HG03064 (cell line): ENCODE measurements around the gene RIPK4.
"Not testable (repeated sequence)": the region's sequence is repeated elsewhere in the genome, so short reads cannot be mapped to it uniquely, and the experiment has no call there.

Experiments
- ATAC-seq: cut with Tn5 transposase; IDR thresholded peaks from one replicate; pipeline ENCODE4 v1.9.1; 2021; ENCODE audit warnings: low read depth; ENCODE audit not compliant: unreplicated experiment

Gene RIPK4

GRCh38 chr21:41796476-41797080, 29.7 kb upstream of the RIPK4 start:
- no peak for ATAC-seq

DNA sequence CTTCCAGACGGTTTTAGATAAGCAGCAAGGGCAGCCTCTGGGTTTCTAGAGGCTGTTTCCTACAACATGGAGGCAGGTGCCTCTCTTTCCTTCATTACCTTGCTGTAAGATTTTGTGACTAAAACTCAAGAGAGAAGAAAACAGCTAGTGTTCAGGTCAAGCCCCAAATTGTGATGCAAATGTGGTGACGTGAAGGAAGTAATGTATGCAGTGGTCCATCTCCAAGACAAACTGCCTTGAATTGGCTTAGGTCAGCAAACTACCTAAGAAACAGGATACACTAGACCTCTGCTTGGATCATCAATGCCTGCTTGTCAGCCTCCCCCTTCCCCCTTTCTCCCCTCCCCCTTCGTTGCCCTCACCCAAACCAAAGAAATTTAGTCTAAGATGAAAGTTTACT, 28.9 kb upstream of the RIPK4 start:
- ATAC-seq: no peak

DNA sequence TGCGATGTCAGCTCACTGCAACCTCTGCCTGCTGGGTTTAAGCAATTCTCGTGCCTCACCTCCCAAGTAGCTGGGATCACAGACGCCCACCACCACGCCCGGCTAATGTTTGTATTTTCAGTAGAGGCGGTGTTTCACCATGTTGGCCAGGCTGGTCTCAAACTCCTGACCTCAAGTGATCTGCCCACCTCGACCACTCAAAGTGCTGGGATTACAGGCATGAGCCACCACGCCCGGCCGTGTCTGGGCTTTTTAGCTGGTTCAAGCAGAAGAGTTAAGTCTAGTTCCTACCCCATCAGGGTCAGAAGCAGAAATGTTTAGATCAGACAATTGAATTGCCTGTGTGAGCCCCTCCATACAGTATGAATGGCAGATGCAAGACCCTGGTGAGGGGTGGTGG, 27.7 kb upstream of the RIPK4 start:
- no peak for ATAC-seq

- no peak for ATAC-seq
Observed at GRCh38 chr21:41792711-41793110, 25.9 kb upstream of the RIPK4 start.

- no peak for ATAC-seq
Observed at GRCh38 chr21:41786509-41786987, 19.7 kb upstream of the RIPK4 start.

DNA sequence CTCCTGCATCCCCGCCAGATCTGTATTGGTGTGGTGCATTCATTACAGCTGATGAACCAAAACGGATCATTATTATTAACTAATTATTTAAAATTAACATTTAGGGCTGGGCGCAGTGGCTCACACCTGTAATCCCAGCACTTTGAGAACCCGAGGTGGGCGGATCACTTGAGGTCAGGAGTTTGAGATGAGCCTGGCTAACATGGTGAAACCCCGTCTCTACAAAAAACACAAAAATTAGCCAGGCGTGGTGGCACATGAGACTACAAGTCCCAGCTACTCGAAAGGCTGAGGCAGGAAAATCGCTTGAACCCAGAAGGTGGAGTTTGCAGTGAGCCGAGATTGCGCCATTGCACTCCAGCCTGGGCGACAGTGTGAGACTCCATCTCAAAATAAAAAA, 18.4 kb upstream of the RIPK4 start:
- not testable (repeated sequence) for ATAC-seq

- ATAC-seq: no peak
Observed at GRCh38 chr21:41784456-41785102, 17.7 kb upstream of the RIPK4 start.

- ATAC-seq: no peak
Observed at GRCh38 chr21:41783476-41784180, 16.8 kb upstream of the RIPK4 start.

GRCh38 chr21:41781050-41781410, 14.2 kb upstream of the RIPK4 start:
- ATAC-seq: no peak

DNA sequence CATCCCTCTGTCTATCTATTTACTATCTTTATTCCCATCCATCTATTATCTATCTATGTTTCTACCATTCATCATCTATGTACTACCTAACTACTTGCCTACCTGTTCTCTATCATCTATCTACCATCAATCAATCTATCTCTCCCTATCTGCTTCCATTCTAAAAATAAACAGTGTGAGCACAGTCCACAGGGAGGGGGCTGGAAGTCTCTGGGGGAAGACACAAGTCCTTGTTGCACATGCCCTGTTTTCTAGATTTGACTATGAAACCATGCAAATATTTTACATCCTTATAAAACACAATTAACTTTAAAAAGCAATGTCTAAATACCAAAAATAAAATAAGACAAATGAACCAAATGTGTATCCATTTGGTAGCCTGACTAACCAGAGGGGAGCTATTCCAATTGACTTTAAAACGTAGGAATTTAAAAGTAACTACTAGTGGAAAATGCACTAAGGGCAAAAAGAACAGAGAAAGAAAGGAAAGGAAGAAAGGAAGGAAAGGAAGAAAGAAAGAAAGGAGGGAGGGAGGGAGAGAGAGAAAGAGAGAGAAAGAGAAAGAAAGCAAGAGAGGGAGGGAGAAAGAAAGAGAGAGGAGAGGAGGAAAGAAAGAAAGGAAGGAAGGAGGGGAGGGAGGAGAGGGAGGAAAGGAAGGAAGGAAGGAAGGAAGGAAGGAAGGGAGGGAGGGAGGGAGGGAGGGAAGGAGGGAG, 13.6 kb upstream of the RIPK4 start:
- ATAC-seq: no peak

DNA sequence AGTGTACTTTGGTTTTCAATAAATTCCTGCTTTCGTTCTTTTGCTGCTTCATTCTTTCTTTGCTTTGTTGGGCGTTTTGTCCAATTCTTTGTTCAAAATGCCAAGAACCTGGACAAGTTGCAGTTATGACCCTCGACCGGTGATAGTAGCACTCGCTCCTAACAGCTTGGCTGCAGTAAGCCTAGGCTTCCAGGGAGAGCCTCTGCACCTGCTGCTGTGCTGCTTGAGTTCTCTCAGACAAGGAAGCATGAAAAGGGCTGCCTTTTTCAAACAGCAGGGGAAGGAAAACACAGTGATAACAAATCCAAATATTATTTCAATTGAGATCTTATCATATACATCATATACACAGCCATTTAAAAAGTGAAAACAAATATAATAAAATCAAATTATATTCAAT, 12.8 kb upstream of the RIPK4 start:
- no peak for ATAC-seq

DNA sequence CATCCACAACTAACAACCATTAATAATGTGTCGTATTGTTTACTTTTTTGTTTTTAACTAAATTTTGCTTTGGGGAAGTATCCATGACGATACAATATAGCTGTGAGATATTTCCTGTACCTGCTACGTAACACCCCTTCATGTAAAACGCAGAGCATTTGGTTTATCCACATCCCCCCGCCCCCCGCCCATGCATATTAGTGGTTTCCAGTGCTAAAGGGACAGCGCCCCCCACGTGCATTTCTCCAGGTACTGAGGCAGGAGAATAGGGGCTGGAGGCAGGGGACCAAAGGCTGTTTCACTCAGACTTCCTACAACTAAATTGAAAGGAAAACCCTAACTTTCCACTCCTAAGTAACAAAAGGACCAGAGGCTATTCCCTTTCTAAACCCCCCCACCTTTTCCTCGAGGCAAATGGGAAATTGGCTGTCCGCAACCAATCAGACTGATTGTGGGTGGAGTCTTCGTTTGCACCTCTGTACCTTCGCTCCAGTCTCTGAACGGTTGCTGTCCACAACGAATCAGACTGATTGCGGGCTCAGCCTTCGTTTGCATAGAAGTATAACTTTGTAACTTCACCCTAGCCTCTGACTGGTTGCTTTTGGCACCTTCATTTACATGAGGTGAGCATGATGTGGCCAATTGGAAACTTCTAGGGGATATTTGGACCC, 12.2 kb upstream of the RIPK4 start:
- no peak for ATAC-seq

- no peak for ATAC-seq
Observed at GRCh38 chr21:41777951-41778815, 11.3 kb upstream of the RIPK4 start.

DNA sequence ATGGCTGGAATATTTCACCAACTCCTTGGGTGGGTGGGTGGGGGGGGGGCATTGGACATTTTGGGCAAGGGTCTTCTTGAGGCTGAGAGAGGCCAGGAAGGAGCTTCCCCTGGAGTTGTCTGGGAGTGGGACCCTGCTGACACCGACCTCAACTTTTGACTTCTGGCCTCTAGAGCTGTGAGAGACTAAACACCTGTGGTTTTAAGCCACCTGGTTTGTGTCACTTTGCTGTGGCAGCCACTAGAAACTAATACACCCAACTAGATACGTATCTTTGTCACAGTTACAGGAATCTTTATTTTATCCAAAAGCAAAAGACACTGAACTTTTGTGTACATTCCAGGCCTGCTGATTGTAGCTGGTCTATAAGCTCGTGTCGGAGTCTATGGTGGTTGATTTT, 9.9 kb upstream of the RIPK4 start:
- no peak for ATAC-seq

GRCh38 chr21:41775149-41775472, 8.3 kb upstream of the RIPK4 start:
- no peak for ATAC-seq

DNA sequence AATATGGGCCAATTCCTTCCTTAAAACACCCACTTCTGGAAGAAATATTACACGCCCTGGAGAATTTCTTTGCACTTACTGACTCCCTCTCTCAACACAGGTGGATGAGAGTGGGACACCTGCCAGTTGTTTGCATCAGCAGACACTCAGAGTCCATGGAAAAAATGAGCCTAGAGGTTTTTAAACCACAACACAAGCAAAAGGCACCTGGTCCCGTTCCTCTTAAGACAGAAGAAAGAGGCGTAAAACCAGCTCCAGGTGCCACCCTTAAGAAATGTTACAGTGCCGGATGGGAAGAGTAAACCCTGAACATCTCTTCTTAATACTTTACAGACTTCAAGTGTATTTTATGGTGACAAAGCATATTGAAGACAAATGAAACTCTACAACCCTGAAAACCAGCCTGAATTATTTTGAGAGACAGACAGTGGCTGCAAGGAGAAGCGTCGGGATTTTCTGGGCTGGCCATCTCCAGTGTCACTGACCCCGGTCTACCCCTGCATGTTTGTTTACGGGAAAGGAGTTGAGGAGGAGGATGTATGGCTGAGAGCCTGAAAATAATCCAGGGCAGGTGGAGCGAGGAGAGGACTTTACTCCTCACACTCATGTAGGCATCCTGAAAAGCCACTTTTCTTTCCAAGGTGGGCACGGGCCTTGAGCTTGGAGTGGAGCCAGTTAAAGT, 7.8 kb upstream of the RIPK4 start:
- no peak for ATAC-seq

- ATAC-seq: no peak
Observed at GRCh38 chr21:41772351-41773080, 5.7 kb upstream of the RIPK4 start.

GRCh38 chr21:41771625-41771945, 4.7 kb upstream of the RIPK4 start:
- ATAC-seq: no peak
